Ovary (tissue), 3 donors: ENCODE data around the gene ANXA10.

ENCODE experiments used
- POLR2A ChIP-seq: fragments of 450-650 bp; IDR thresholded peaks from one replicate; pipeline ENCODE4 v1.6.1; 2017; ENCODE audit warnings: antibody characterized with exemption, mild to moderate bottlenecking, moderate library complexity
- TF ChIP-seq, protein P1 (sequence below), 3 donors: fragments of 450-650 bp in 2 of 3; fragments of 200-600 bp in 1 of 3; IDR thresholded peaks; one replicate each; pipeline versions ENCODE4 v1.5.1 to v1.8.0; 2016 to 2022; ENCODE audit warnings: antibody characterized with exemption in 3 of 3, mild to moderate bottlenecking in 1 of 3
- donor health status: DM: no; HTN: no; CAD: no.

DNA sequence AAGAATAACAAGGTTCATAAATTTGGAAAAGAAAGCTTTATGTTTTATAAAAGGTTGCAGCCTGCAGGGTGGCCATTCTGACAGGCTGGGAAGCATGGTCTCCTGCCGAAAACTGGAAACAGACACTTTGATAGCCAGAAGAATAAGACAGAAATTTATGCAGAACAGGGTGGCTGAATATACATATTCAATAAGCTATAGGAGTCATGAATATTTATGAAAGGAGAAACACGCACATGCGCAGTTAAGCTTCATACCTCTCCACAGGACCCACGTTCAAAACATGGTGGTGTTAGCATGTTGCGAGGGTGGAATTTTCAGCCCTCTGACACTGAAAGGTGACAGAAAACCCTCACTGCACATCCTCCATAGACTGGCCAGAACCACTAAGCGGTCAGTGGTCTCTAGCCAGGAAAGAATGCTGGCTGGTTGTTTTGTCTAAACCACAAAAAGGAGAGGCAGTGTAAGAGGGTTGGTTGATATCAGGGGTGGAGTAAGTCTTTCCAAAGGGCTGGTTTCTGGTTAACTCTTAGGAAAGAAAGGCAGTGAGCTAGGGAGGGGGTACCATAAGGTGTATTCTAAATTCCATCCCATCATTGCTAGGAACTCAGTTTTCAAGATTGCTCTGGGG is 58.2 kb downstream of the ANXA10 start:
- TF ChIP-seq, protein P1, sequence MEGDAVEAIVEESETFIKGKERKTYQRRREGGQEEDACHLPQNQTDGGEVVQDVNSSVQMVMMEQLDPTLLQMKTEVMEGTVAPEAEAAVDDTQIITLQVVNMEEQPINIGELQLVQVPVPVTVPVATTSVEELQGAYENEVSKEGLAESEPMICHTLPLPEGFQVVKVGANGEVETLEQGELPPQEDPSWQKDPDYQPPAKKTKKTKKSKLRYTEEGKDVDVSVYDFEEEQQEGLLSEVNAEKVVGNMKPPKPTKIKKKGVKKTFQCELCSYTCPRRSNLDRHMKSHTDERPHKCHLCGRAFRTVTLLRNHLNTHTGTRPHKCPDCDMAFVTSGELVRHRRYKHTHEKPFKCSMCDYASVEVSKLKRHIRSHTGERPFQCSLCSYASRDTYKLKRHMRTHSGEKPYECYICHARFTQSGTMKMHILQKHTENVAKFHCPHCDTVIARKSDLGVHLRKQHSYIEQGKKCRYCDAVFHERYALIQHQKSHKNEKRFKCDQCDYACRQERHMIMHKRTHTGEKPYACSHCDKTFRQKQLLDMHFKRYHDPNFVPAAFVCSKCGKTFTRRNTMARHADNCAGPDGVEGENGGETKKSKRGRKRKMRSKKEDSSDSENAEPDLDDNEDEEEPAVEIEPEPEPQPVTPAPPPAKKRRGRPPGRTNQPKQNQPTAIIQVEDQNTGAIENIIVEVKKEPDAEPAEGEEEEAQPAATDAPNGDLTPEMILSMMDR (IDR thresholded peaks at IDR 0.05), result no peak
- no peak for TF ChIP-seq POLR2A
